Muscle layer of colon (tissue), 2 donors: Measurements from ENCODE around the gene PUS1.

Experiments used
- H3K27ac ChIP-seq: one replicate; pipeline ENCODE4 v1.7.0; 2013; ENCODE audit warnings: low read depth, mild to moderate bottlenecking, low read length, moderate library complexity
- H3K27me3 ChIP-seq, 2 donors: one replicate each; pipeline ENCODE4 v1.7.0; 2013; ENCODE audit warnings: low read length in 2 of 2, mild to moderate bottlenecking in 2 of 2; ENCODE audit not compliant: insufficient read depth in 2 of 2, control insufficient read depth in 1 of 2
- H3K36me3 ChIP-seq: one replicate; pipeline ENCODE4 v1.7.0; 2013; ENCODE audit warnings: mild to moderate bottlenecking, low read length; ENCODE audit not compliant: insufficient read depth
- H3K4me1 ChIP-seq: one replicate; pipeline ENCODE4 v1.7.0; 2013; ENCODE audit warnings: mild to moderate bottlenecking, low read length; ENCODE audit not compliant: insufficient read depth
- H3K4me3 ChIP-seq, 2 donors: one replicate each; pipeline ENCODE4 v1.7.0; 2013; ENCODE audit warnings: low read length in 2 of 2, low read depth in 1 of 2, mild to moderate bottlenecking in 1 of 2, moderate library complexity in 1 of 2
- H3K9ac ChIP-seq: one replicate; pipeline ENCODE4 v1.7.0; 2013; ENCODE audit warnings: low read length
- H3K9me3 ChIP-seq: one replicate; pipeline ENCODE4 v1.7.0; 2013; ENCODE audit warnings: mild to moderate bottlenecking, low read length
- donor health status: abdominal sarcoma.
- donor health status: Adenocarcinoma of cecum.

PUS1 gene

DNA sequence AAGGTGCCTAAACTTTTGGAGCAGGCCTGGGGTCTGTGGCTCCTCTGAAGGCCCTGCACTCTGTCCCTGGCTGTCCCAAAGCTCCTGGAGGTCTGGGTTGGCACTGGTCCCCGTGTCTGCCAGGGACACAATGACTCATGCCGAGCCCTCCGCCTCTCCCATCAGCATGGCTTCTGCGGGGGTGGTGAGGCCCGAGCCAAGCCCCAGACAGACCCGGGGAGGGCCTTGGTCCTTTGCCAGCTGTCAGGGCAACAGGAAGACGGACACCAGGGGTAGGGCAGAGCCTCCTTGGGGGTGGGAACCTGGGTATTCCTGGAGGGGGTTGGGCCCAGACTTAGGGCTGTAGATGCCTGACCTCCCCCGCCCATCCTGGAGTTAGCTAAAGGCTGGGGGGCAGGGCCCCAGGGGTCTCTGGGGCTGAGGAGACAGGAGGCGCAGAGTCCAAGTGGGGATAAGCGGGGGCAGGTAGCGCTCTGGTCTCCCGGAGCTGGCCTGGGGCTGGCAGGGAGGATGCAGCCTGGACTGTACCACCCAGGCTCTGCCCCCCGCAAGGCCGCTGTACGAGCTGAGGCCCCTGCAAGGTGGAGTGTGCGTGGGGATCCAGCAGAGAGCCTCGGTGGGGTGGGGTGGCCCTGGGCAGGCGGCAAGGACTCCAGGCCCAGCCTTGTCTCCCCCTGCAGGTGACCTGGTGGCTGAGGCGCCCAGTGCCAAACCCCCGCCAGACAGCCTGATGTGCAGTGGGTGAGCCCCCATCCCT is 16.4 kb upstream of the PUS1 start:
- H3K4me3 ChIP-seq = no peak overlapping the region
- H3K9ac ChIP-seq = no peak overlapping the region
- no peaks in the 10 kb centered on the region for H3K9me3 ChIP-seq
- peak overlapping the region; percentile 32 for H3K27ac ChIP-seq
- no peaks in the 10 kb centered on the region for H3K27me3 ChIP-seq
- H3K4me1 ChIP-seq = peaks cover 15% of the 10 kb centered on the region
- peaks cover 61% of the 10 kb centered on the region for H3K36me3 ChIP-seq

DNA sequence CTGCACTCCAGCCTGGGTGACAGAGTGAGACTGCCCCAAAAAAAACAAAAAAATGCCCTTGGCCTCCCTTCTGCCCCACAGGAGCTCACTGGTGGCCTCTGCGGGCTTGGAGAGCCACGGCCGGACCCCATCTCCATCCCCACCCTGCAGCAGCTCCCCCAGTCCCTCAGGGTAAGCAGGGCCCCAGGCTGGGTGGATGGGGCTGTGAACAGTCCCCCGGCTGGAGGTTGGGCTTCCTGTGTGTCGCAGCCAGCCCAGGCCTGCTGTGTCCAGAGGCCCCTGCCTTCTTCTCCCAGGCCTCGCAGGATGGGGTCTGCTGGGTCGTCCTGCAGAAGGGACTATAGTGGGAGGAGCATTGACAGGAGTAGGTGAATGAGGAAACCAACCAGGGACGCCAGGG is 15.4 kb upstream of the PUS1 start:
- Histone ChIP-seq H3K4me3 (no peak overlapping the region), H3K27ac (no peak overlapping the region), H3K9ac (no peak overlapping the region), H3K36me3 (peaks cover 61% of the 10 kb centered on the region), H3K27me3 (no peaks in the 10 kb centered on the region), H3K9me3 (no peaks in the 10 kb centered on the region), H3K4me1 (peaks cover 15% of the 10 kb centered on the region)

DNA sequence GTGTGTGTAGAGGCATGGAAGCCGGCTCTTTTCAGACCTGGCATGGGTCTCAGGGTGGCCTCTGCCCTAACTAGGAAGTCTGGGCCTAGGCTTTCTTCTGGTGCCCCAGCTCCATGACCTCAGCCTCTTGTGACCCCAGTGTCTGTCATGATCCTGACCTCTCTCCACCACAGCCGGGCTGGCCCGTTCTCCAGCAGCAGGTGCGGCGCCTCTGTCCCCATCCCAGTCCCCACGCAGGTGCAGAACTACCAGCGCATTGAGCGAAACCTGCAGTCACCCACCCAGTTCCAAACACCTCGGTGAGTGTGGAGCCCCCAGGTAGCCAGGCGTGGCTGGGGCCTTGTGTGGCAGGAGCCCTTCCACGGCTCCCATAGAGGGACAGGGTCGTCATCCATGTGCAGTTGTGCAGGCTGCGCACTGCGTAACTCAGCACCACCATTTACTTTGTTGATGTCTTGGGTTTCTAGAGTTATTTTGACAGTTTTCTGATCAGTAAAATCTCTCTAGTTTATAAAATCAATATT is 14.8 kb upstream of the PUS1 start:
- H3K27ac ChIP-seq = no peak overlapping the region
- no peak overlapping the region for H3K4me3 ChIP-seq
- H3K27me3 ChIP-seq = no peaks in the 10 kb centered on the region
- peaks cover 15% of the 10 kb centered on the region for H3K4me1 ChIP-seq
- H3K9ac ChIP-seq = no peak overlapping the region
- peaks cover 61% of the 10 kb centered on the region for H3K36me3 ChIP-seq
- H3K9me3 ChIP-seq = no peaks in the 10 kb centered on the region

DNA sequence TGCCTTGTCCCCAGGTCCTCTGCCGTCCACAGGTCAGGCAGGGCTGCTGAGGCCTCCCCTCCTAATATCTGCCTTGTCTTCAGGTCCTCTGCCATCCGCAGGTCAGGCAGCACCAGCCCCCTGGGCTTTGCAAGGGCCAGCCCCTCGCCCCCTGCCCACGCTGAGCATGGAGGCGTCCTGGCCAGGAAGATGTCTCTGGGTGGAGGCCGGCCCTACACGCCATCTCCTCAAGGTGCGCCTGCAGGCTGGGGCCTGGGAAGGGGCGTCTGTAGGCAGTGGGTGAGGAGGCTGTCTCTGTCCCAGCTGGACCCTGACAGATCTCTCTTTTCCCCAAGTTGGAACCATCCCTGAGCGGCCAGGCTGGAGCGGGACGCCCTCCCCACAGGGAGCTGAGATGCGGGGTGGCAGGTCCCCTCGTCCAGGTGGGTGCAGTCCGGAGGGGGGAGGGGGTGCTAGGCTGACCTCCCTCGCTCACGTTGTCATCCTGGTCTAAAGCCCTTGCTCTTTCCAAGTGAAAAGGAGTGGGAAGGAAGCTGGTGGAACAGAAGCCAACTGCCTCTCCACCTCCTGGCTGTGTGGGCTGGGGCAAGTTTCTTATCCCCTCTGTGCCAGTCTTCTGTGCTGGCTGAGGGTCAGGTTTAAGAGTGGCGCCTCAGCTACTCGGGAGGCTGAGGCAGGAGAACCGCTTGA is 13.9 kb upstream of the PUS1 start:
- H3K27me3 ChIP-seq = no peaks in the 10 kb centered on the region

DNA sequence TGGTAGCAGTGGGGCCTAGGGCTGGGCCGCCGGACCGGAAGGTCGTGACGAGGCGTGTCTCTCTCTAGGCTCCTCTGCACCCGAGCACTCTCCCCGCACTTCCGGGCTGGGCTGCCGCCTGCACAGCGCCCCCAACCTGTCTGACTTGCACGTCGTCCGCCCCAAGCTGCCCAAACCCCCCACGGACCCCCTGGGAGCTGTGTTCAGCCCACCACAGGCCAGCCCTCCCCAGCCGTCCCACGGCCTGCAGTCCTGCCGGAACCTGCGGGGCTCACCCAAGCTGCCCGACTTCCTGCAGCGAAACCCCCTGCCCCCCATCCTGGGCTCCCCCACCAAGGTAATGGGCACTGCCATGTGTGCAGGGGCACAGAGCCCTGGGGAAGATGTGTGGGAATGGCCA is 13.3 kb upstream of the PUS1 start:
- no peak overlapping the region for H3K4me3 ChIP-seq
- H3K9me3 ChIP-seq = no peaks in the 10 kb centered on the region
- peaks cover 56% of the 10 kb centered on the region for H3K36me3 ChIP-seq
- H3K27me3 ChIP-seq = no peaks in the 10 kb centered on the region
- peaks cover 15% of the 10 kb centered on the region for H3K4me1 ChIP-seq
- H3K27ac ChIP-seq = no peak overlapping the region
- no peak overlapping the region for H3K9ac ChIP-seq

More for the DNA sequence above, 13.9 kb upstream of the PUS1 start:
- no peak overlapping the region for H3K9ac ChIP-seq
- H3K4me1 ChIP-seq = peaks cover 15% of the 10 kb centered on the region
- no peak overlapping the region for H3K4me3 ChIP-seq
- H3K9me3 ChIP-seq = no peaks in the 10 kb centered on the region
- peaks cover 59% of the 10 kb centered on the region for H3K36me3 ChIP-seq
- H3K27ac ChIP-seq = no peak overlapping the region

DNA sequence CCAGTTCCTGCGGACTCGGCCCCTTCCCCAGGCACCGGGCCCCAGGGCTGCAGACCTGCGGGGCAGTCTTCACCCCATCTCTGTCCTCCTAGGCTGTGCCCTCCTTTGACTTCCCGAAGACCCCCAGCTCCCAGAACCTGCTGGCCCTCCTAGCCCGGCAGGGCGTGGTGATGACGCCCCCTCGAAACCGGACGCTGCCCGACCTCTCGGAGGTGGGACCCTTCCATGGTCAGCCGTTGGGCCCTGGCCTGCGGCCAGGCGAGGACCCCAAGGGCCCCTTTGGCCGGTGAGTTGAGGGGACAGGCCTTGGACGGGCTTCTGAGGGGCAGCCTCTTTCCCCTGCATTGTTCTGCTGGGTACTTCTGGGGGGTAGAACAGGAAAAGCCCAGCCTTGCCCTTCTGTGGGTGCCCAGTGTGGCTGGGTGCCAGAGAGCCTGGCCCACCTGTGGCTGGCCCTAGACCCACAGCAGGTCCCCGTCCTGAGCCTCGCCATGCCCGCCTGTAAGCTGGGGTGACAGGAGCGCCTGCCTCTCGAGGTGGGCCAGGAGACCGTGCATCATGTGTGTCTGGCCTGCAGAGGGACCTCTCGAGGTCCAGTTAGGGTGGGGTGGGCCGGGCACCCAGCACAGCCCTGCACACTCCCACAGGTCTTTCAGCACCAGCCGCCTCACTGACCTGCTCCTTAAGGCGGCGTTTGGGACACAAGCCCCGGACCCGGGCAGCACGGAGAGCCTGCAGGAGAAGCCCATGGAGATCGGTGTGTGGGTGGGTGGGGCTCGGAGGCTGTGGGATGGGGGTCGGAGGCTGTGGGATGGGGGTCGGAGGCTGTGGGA is 12.6 kb upstream of the PUS1 start:
- peaks cover 15% of the 10 kb centered on the region for H3K4me1 ChIP-seq
- H3K27ac ChIP-seq = no peak overlapping the region
- no peak overlapping the region for H3K4me3 ChIP-seq
- no peaks in the 10 kb centered on the region for H3K27me3 ChIP-seq
- H3K9me3 ChIP-seq = no peaks in the 10 kb centered on the region
- peaks cover 56% of the 10 kb centered on the region for H3K36me3 ChIP-seq
- no peak overlapping the region for H3K9ac ChIP-seq

DNA sequence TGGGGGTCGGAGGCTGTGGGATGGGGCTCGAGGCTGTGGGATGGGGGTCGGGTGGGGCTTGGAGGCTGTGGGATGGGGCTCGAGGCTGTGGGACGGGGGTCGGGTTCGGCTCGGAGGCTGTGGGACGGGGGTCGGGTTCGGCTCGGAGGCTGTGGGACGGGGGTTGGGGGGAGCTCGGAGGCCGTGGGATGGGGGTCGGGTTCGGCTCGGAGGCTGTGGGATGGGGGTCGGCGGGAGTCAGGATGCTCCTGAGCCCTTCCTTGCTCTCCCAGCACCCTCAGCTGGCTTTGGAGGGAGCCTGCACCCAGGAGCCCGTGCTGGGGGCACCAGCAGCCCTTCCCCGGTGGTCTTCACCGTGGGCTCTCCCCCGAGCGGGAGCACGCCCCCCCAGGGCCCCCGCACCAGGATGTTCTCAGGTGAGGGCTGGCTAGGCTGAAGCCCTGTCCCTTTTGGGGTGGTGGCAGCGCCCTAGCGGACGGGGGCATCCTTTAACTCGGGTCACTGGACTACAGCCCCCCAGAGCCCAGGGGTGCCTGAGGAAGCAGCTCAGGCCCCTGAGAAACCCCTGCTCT is 11.9 kb upstream of the PUS1 start:
- Histone ChIP-seq H3K4me3 (no peak overlapping the region), H3K27me3 (no peaks in the 10 kb centered on the region), H3K4me1 (peaks cover 8% of the 10 kb centered on the region), H3K9me3 (no peaks in the 10 kb centered on the region), H3K27ac (no peak overlapping the region), H3K36me3 (peaks cover 53% of the 10 kb centered on the region), H3K9ac (no peak overlapping the region)

DNA sequence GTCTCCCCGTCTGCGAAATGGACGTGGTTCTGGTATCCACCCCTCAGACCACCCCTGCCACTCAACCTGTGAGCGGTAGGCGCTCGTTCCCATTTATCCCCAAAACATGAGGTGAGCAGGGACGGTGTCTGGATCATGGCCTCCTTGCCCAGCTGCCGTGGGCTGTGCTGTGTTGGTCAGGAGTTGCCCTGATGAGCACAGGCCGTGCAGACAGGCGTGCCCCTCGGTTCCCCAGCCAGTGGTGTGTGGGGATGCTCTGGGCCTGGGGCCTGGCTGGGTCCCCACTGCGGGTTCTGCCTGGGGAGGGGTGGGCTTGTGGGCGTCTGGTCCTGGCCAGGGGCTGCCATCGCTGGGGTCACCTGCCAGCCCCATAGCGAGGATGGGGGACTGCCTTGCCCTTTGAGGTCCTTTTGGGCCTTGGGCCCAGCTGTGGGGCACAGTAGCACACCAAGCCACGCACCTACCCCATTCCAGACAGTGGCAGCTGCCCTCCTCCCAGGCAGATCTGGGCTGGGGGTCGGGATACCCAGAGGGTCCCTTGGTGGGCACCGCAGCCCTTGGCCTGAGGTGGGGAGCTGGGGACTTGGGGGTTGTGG is 11.3 kb upstream of the PUS1 start:
- H3K9me3 ChIP-seq = no peaks in the 10 kb centered on the region
- no peak overlapping the region for H3K9ac ChIP-seq
- no peak overlapping the region for H3K27ac ChIP-seq
- H3K4me1 ChIP-seq = peaks cover 2% of the 10 kb centered on the region
- H3K27me3 ChIP-seq = no peaks in the 10 kb centered on the region
- no peak overlapping the region for H3K4me3 ChIP-seq
- H3K36me3 ChIP-seq = peaks cover 50% of the 10 kb centered on the region

DNA sequence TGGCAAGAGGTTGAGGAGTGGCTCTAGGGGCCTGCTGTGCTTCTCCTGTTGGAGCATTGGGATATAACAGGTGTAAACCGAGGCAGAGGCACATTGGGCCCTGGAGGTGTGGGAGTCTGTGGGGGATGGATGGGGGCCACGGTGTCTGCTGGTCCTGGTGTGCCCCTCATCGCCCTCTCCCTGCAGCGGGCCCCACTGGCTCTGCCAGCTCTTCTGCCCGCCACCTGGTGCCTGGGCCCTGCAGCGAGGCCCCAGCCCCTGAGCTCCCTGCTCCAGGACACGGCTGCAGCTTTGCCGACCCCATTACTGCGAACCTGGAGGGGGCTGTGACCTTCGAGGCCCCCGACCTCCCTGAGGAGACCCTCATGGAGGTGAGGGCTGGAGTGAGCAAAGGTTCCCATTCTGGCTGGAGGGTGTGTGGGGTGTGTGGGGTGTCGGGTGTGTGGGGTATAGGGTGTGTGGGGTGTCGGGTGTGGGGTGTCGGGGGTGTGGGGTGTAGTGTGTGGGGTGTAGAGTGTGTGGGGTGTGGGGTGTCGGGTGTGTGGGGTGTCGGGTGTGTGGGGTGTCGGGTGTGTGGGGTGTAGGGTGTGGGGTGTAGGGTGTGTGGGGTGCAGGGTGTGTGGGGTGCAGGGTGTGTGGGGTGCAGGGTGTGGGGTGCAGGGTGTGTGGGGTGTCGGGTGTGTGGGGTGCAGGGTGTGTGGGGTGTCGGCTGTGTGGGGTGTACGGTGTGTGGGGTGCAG is 10.6 kb upstream of the PUS1 start:
- no peak overlapping the region for H3K9ac ChIP-seq
- no peaks in the 10 kb centered on the region for H3K9me3 ChIP-seq
- H3K36me3 ChIP-seq = peaks cover 50% of the 10 kb centered on the region
- H3K27me3 ChIP-seq = no peaks in the 10 kb centered on the region
- H3K27ac ChIP-seq = no peak overlapping the region
- no peak overlapping the region for H3K4me3 ChIP-seq
- no peaks in the 10 kb centered on the region for H3K4me1 ChIP-seq

DNA sequence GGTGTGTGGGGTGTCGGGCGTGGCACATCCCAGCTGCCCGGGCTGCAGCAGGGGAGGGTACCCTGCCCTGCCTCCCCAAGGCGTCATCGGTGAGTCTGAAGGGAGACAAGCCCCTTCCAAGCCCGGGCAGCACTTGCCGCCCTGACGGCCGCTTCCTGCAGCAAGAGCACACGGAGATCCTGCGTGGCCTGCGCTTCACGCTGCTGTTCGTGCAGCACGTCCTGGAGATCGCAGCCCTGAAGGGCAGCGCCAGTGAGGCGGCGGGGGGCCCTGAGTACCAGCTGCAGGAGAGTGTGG is 10.1 kb upstream of the PUS1 start:
- Histone ChIP-seq H3K27me3 (no peaks in the 10 kb centered on the region), H3K9me3 (no peaks in the 10 kb centered on the region), H3K9ac (no peak overlapping the region), H3K4me1 (no peaks in the 10 kb centered on the region), H3K36me3 (peaks cover 46% of the 10 kb centered on the region), H3K4me3 (no peak overlapping the region), H3K27ac (no peak overlapping the region)
